Endothelial cell (in vitro differentiated cells): ENCODE results near the gene ISLR. TPM values are rescaled to one million over a fixed set of nuclear protein-coding genes. Genes with fewer than 3 reads are reported as not detected.

ENCODE experiments used
- DNase-seq: peaks from one replicate; pipeline ENCODE4 v3.0.0; 2021; ENCODE audit warnings: low spot score
- H3K27ac Mint-ChIP-seq: one replicate; pipeline ENCODE4 v1.8.0; 2021; ENCODE audit warnings: mixed read lengths, inconsistent platforms; ENCODE audit not compliant: unreplicated experiment
- H3K27me3 Mint-ChIP-seq: one replicate; pipeline ENCODE4 v1.8.0; 2021; ENCODE audit warnings: mild to moderate bottlenecking, moderate library complexity, mixed read lengths, inconsistent platforms; ENCODE audit not compliant: unreplicated experiment
- H3K36me3 Mint-ChIP-seq: one replicate; pipeline ENCODE4 v1.8.0; 2021; ENCODE audit warnings: mild to moderate bottlenecking, low read depth, mixed read lengths, inconsistent platforms; ENCODE audit not compliant: unreplicated experiment
- H3K4me1 Mint-ChIP-seq: one replicate; pipeline ENCODE4 v1.8.0; 2021; ENCODE audit warnings: mild to moderate bottlenecking, mixed read lengths, inconsistent platforms; ENCODE audit not compliant: unreplicated experiment
- H3K4me3 Mint-ChIP-seq: one replicate; pipeline ENCODE4 v1.8.0; 2021; ENCODE audit warnings: mild to moderate bottlenecking, mixed read lengths, inconsistent platforms; ENCODE audit not compliant: unreplicated experiment
- H3K9me3 Mint-ChIP-seq: one replicate; pipeline ENCODE4 v1.8.0; 2021; ENCODE audit warnings: mixed read lengths, inconsistent platforms; ENCODE audit not compliant: unreplicated experiment
- CTCF ChIP-seq: fragments of 200-600 bp; sonication (generic); IDR thresholded peaks from one replicate; pipeline ENCODE4 v1.5.0; 2021; ENCODE audit warnings: antibody characterized with exemption; ENCODE audit not compliant: unreplicated experiment
- total RNA-seq: library from RNA; stranded (reverse); fragmentation: NEBNext Ultra II Directional; extraction: Animal tissue kit (Norgen Biotek cat#: 25700); gene quantifications from one replicate; pipeline ENCODE4 v1.2.1, GENCODE V29; 2021; ENCODE audit not compliant: unreplicated experiment

The ISLR gene
- total RNA-seq, 1 donor from 2014 or later: 0.51 TPM

GRCh38 chr15:74192751-74193150 is 19.2 kb downstream of the ISLR start:
- Mint-ChIP-seq H3K4me1 (no peaks in the 10 kb centered on the region), H3K27me3 (peaks cover 6% of the 10 kb centered on the region), H3K27ac (no peak overlapping the region), H3K36me3 (peaks cover 5% of the 10 kb centered on the region), H3K9me3 (no peaks in the 10 kb centered on the region), H3K4me3 (peak overlapping the region; percentile 19)
- DNase-seq: no peak
- no peak for TF ChIP-seq CTCF

GRCh38 chr15:74193299-74193718 is 19.8 kb downstream of the ISLR start:
- no peak overlapping the region for H3K4me3 Mint-ChIP-seq
- no peaks in the 10 kb centered on the region for H3K4me1 Mint-ChIP-seq
- DNase-seq: no peak
- H3K27me3 Mint-ChIP-seq: peaks cover 6% of the 10 kb centered on the region
- H3K27ac Mint-ChIP-seq: peak overlapping the region; percentile 53
- no peak for TF ChIP-seq CTCF
- peaks cover 5% of the 10 kb centered on the region for H3K36me3 Mint-ChIP-seq
- H3K9me3 Mint-ChIP-seq: no peaks in the 10 kb centered on the region

- peaks cover 6% of the 10 kb centered on the region for H3K27me3 Mint-ChIP-seq
- TF ChIP-seq CTCF: no peak
- DNase-seq: no peak
- H3K9me3 Mint-ChIP-seq: no peaks in the 10 kb centered on the region
- H3K36me3 Mint-ChIP-seq: peaks cover 5% of the 10 kb centered on the region
- no peak overlapping the region for H3K4me3 Mint-ChIP-seq
- H3K4me1 Mint-ChIP-seq: no peaks in the 10 kb centered on the region
- H3K27ac Mint-ChIP-seq: no peak overlapping the region
These were observed 20.4 kb downstream of the ISLR start for GRCh38 chr15:74193905-74194304.

- no peak for TF ChIP-seq CTCF
- no peak for DNase-seq
- Mint-ChIP-seq H3K4me3 (no peak overlapping the region), H3K9me3 (no peaks in the 10 kb centered on the region), H3K36me3 (peaks cover 5% of the 10 kb centered on the region), H3K27ac (no peak overlapping the region), H3K4me1 (no peaks in the 10 kb centered on the region), H3K27me3 (peaks cover 4% of the 10 kb centered on the region)
These were observed 21.4 kb downstream of the ISLR start for GRCh38 chr15:74194572-74195559.

GRCh38 chr15:74196175-74196574 is 22.7 kb downstream of the ISLR start:
- no peak for DNase-seq
- H3K4me3 Mint-ChIP-seq: no peak overlapping the region
- TF ChIP-seq CTCF: no peak
- no peaks in the 10 kb centered on the region for H3K9me3 Mint-ChIP-seq
- H3K27me3 Mint-ChIP-seq: peaks cover 8% of the 10 kb centered on the region
- H3K36me3 Mint-ChIP-seq: peaks cover 5% of the 10 kb centered on the region
- H3K27ac Mint-ChIP-seq: no peak overlapping the region
- H3K4me1 Mint-ChIP-seq: no peaks in the 10 kb centered on the region
